ENCODE data around the gene UGT3A2.

DNA sequence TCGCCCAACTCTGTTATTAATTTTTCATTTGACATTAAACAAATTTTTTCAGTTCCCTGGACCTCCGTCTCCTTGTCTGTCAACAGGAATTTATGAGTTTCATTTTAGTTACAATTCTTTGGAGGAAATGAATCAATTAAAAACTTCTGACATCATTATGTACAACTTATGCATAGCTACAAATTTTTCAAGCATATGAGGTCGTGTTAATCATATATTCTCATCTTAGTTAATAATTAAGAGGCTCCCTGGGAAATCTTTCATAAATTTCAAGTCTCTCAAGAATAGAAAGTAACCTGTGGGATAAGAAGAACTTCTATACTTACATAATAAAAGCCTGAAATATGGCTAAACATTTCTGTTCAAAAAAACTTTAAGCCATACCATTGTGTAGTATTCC, 78.9 kb downstream of the UGT3A2 start:
- TF ChIP-seq, protein P1, sequence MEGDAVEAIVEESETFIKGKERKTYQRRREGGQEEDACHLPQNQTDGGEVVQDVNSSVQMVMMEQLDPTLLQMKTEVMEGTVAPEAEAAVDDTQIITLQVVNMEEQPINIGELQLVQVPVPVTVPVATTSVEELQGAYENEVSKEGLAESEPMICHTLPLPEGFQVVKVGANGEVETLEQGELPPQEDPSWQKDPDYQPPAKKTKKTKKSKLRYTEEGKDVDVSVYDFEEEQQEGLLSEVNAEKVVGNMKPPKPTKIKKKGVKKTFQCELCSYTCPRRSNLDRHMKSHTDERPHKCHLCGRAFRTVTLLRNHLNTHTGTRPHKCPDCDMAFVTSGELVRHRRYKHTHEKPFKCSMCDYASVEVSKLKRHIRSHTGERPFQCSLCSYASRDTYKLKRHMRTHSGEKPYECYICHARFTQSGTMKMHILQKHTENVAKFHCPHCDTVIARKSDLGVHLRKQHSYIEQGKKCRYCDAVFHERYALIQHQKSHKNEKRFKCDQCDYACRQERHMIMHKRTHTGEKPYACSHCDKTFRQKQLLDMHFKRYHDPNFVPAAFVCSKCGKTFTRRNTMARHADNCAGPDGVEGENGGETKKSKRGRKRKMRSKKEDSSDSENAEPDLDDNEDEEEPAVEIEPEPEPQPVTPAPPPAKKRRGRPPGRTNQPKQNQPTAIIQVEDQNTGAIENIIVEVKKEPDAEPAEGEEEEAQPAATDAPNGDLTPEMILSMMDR (IDR thresholded peaks at IDR 0.05), result no peak
- TF ChIP-seq EZH2 (IDR thresholded peaks at IDR 0.05) (no peak), EZH2phosphoT487 (IDR thresholded peaks at IDR 0.05) (no peak)

Measured in neural progenitor cell (in vitro differentiated cells).